ENCODE data around the gene PPP1R3G.

DNA sequence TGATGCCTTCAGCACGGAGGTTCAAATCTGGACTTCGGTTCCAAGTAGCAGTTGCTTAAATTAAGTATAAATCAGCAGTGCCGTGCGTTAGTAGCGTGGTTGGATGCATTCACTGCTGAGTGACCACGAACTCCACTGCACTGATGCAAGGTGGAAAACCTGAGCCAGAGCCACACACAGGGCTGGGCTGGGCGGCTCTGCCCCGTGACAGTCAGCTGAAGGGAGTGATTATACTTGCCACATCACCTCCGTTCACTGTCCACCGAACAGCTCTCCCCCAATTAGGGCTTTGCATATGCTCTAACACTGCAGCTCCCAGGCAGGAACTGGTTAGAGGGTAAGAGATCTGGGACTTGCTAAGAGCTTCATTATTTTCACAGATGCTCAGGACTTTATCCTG, 22.2 kb downstream of the PPP1R3G start:
- TF ChIP-seq, protein P1, sequence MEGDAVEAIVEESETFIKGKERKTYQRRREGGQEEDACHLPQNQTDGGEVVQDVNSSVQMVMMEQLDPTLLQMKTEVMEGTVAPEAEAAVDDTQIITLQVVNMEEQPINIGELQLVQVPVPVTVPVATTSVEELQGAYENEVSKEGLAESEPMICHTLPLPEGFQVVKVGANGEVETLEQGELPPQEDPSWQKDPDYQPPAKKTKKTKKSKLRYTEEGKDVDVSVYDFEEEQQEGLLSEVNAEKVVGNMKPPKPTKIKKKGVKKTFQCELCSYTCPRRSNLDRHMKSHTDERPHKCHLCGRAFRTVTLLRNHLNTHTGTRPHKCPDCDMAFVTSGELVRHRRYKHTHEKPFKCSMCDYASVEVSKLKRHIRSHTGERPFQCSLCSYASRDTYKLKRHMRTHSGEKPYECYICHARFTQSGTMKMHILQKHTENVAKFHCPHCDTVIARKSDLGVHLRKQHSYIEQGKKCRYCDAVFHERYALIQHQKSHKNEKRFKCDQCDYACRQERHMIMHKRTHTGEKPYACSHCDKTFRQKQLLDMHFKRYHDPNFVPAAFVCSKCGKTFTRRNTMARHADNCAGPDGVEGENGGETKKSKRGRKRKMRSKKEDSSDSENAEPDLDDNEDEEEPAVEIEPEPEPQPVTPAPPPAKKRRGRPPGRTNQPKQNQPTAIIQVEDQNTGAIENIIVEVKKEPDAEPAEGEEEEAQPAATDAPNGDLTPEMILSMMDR (IDR thresholded peaks at IDR 0.05), result no peak
- TF ChIP-seq POLR2AphosphoS5 (IDR thresholded peaks at IDR 0.05; ENCODE audit: low read depth, low read length) (no peak), TCF7L2 (IDR thresholded peaks at IDR 0.05; ENCODE audit: low read depth, low read length) (no peak), SIN3A (IDR thresholded peaks at IDR 0.05; ENCODE audit: borderline replicate concordance, insufficient read depth, low read depth, low read length) (no peak)
- TF ChIP-seq, protein P2, sequence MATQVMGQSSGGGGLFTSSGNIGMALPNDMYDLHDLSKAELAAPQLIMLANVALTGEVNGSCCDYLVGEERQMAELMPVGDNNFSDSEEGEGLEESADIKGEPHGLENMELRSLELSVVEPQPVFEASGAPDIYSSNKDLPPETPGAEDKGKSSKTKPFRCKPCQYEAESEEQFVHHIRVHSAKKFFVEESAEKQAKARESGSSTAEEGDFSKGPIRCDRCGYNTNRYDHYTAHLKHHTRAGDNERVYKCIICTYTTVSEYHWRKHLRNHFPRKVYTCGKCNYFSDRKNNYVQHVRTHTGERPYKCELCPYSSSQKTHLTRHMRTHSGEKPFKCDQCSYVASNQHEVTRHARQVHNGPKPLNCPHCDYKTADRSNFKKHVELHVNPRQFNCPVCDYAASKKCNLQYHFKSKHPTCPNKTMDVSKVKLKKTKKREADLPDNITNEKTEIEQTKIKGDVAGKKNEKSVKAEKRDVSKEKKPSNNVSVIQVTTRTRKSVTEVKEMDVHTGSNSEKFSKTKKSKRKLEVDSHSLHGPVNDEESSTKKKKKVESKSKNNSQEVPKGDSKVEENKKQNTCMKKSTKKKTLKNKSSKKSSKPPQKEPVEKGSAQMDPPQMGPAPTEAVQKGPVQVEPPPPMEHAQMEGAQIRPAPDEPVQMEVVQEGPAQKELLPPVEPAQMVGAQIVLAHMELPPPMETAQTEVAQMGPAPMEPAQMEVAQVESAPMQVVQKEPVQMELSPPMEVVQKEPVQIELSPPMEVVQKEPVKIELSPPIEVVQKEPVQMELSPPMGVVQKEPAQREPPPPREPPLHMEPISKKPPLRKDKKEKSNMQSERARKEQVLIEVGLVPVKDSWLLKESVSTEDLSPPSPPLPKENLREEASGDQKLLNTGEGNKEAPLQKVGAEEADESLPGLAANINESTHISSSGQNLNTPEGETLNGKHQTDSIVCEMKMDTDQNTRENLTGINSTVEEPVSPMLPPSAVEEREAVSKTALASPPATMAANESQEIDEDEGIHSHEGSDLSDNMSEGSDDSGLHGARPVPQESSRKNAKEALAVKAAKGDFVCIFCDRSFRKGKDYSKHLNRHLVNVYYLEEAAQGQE (IDR thresholded peaks at IDR 0.05; ENCODE audit: insufficient read depth in 1 of 2, low read depth in 2 of 2, low read length in 1 of 2), result no peak
